HG03280 (cell line): ENCODE data around the gene ZSWIM7.
"Not testable (repeated sequence)": the region's sequence is repeated elsewhere in the genome, so short reads cannot be mapped to it uniquely, and the experiment has no call there.

Experiments used
- ATAC-seq: cut with Tn5 transposase; IDR thresholded peaks from one replicate; pipeline ENCODE4 v1.9.1; 2021; ENCODE audit warnings: mild to moderate bottlenecking, moderate library complexity; ENCODE audit not compliant: unreplicated experiment

The ZSWIM7 gene

DNA sequence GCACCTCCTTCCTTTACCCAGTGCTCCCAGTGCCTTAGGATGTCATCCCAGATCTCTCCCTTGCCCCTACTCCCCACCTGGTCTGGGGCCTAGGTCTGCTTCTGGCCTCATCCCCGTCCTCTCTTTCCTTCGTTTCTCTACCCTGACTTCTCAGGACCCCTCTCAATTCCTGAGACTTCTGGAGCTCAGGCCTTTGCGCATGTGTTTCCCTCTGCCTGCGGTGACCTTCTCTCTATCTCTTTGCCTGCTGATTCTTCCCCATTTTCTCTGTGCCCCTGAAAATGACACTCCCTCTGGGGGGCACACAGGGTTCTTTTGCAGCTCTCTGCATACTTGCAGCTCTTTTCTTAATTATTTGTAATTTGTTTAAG, 41.0 kb downstream of the ZSWIM7 start:
- ATAC-seq: no peak

GRCh38 chr17:15957608-15958307, 41.7 kb downstream of the ZSWIM7 start:
- no peak for ATAC-seq

- ATAC-seq: no peak
Observed at GRCh38 chr17:15957206-15957605, 42.3 kb downstream of the ZSWIM7 start.

DNA sequence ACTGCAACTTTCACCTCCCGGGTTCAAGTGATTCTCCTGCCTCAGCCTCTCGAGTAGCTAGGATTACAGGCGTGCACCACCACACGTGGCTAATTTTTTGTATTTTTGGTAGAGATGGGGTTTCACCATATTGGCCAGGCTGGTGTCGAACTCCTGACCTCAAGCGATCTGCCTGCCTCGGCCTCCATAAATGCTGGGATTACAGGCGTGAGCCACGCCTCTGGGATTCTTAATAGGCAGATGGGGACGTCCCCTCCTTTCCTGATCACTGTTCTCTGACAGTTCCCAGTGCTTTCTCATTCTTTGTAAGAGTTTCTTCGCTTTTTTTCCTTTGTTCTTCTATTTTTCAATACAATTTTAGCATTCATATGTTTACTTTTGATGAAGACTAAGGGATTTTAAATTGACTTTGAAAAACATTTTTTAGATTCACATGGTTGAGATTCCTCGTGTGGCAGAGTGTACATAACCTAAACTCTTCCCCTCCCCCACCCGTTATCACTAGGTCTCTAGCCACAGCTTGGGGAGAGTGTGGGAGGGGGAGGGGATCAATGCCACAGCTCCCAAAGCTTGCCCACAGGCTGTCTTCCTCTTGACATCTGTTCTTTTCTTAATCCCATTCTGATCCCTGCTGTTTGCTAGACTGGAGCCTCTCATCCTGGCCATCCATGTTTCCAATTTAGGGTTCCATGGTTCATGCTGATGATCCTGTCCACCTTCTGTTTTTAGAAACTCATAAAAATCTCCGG, 43.5 kb downstream of the ZSWIM7 start:
- no peak for ATAC-seq

DNA sequence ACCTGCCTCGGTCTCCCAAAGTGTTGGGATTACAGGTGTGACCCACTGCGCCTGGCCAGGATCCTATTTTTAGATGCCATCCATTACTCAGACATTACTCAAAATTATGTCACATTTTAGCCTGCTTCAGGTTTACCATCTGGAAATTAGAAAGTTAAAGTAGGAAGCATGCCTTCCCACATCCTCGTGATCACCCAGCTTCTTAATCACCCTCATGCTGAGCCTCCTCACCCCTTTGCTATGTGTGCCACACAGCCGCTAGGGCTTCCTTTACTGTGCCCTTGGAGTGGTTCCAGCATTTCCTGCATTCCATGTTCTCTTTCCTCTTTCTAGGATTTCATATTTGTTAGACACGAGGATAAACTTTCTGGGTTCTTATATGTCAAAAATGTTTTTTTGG, 45.3 kb downstream of the ZSWIM7 start:
- no peak for ATAC-seq

GRCh38 chr17:15952916-15953790, 46.4 kb downstream of the ZSWIM7 start:
- no peak for ATAC-seq

DNA sequence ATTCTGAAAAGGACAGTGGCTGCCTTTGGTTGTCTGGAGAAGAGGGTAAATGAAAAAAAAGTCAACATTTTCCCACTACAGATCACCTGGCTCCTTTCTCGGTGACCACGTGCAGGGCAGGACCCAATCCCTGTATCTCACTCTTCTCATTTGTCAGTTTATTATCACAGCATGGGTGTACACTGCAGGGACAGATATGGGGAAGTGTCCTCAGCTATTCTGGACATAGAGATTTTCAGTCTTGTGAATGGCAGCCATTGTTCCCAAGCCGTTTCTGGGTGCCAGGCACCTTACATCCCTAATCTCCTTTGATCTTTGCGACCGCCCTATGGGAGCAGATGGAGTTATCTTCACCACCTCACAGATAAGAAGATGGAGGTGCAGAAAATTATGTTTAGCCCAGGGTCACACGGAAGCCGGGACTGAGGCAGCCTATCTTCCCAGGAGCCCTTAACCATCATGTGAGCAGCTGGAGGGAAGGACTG, 47.4 kb downstream of the ZSWIM7 start:
- ATAC-seq: no peak

DNA sequence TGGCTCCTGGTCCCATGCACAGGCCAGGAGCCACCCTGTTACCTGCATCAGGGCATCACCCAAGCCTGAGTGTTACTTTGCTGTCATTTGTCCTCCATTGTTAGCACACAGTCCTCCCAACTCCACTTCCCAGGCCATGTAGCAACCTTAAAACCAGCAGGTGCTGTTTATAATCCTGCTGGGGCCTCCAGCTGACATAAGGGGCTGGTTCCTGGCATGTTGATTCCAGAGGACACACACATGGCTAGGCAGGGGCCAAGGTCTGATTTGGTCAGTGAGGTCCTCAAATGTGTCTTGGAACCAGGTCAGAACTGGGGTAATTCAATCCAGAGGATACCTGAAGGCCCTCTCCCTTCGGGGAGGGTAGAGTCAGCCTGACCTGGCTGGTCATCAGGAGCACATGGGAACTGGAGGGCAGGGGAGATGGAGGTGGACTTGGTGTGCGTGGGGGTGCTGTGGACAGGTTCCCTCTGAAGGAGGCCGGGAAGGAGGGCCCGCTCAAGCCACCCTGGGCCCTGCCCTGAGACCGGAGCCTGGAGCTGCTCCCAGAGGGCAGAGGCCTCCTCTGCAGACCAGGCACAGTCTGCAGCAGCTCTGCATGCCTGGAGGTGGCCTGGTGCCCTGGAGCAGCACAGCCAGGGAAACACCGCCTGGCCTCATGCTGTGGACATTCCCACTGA, 48.0 kb downstream of the ZSWIM7 start:
- no peak for ATAC-seq

DNA sequence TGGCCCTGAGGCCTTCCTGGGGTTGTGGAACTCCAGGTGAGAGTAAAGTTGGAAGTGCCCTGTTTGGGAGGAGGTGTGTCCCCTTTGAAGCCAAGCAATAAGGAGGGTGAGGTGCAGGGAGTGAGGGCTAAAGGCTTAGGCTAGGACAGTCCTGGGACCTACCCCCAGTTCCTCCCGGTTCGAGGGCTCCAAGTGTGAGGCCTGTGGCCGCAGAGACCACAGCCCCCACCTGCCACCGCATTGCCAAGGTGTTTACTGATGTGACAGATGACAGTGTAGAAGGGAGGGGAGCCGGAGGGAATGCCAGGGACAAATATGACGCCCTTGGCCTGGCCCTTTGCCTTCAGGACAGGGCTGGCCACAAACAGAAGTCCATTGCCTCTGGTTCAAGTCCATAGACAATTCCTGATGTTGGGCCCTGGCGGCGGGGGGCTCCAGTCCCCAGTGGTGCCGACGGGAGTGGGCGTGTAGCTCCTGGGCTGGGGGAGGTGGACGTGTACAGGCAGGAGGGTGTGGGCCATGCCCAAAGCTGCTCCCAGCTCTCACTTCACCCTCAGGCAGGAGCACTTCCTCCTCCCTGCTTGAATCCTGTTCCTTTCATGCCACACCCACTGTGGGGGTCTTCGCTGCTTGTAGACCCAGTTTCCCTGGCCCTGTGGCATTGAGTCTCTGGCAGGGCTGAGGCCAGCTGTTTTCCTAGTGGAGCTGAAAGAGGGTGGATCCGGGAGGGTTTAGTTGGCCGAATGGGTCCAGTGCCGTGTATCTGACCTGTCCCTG, 51.3 kb downstream of the ZSWIM7 start:
- no peak for ATAC-seq

- no peak for ATAC-seq
Observed at GRCh38 chr17:15947271-15947670, 52.2 kb downstream of the ZSWIM7 start.

- no peak for ATAC-seq
Observed at GRCh38 chr17:15946611-15947120, 52.8 kb downstream of the ZSWIM7 start.

- ATAC-seq: no peak
Observed at GRCh38 chr17:15945527-15946191, 53.8 kb downstream of the ZSWIM7 start.

DNA sequence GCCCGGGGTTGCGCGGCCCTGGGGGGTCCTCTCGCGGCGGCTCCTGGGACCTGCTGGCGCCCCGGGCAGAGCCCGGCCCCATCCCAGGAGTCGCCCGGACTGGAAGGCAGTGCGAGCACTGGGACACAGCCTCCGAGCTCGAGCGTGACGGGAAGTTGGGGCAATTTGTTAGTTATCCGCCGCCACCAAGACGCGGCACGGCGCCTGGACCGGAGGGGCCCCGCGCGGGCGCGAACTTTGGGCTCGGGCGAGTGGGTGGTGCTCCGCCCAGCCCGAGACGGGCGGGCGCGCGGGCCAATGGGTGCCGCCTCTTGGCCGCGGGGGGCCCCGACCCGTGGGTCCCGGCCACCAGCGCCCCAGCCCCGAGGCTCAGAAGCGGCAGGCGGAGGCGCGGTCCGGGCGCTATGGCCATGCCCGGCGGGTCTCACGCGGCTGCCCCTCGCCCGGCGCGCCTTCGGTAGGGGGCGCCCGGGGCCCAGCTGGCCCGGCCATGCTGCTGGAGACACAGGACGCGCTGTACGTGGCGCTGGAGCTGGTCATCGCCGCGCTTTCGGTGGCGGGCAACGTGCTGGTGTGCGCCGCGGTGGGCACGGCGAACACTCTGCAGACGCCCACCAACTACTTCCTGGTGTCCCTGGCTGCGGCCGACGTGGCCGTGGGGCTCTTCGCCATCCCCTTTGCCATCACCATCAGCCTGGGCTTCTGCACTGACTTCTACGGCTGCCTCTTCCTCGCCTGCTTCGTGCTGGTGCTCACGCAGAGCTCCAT, 54.6 kb downstream of the ZSWIM7 start, which contains the start of gene ADORA2B:
ADORA2B (plus strand) TSS at position 372 of the 768 bp plus-strand sequence; CDS start at position 491, 119 bp downstream.
- no peak for ATAC-seq

DNA sequence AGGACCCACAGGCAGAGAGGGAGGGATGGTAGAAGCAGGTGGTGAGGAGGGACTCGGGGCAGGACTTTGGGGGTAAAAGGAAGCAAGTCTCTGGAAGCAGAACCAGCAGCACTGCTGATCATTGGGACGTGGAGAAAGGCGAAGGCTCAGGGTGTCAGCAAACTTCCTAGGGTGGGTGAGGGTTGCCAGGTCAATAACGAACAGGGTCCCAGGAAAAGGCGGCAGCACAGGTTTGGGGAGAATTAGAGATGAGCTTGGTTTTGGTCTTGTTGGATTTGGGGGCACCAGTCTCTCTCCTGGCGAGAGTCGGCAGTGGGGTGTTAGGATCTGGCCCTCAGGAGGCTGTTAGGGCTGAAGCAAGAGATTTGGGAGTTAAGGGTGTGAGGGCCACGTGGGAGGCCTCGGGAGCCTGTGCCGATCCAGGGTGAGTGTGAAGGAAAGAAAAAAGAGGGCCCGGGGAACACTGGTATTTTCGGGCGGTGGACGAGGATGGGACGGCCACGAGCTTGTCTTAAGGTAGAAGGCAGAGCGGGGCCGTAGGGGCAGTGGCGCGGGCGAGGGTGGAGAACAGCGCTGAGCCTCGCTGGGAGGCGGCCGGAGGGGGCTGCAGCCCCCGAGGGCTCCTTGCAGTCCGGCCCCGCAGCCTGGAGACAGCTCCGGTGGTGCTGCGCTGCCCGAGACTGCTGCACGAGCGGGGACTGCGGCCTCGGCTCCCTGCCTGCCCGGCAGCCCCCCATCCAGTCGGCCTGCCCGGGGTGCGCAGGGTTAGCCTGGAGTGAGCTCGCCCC, 55.3 kb downstream of the ZSWIM7 start:
- no peak for ATAC-seq

GRCh38 chr17:15942207-15942833, 57.2 kb downstream of the ZSWIM7 start:
- no peak for ATAC-seq

DNA sequence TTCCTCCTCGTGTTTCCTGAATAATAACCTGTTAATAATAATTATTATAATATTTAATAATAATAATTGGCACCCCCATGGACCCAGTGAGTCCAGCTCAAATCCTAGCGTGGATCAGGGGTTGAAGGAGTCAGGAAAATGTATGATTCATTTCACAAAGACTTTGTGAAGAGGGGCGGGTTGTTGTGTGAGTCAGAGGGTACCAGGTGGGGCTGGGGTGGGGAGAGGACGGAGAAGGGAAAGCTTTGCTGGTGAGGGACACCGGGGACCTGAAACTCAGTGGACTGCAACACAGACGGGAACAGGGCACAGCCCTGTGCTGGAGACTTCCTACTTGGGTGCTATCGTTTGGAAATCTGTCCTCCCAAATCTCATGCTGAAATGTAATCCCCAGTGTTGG, 57.7 kb downstream of the ZSWIM7 start:
- no peak for ATAC-seq

DNA sequence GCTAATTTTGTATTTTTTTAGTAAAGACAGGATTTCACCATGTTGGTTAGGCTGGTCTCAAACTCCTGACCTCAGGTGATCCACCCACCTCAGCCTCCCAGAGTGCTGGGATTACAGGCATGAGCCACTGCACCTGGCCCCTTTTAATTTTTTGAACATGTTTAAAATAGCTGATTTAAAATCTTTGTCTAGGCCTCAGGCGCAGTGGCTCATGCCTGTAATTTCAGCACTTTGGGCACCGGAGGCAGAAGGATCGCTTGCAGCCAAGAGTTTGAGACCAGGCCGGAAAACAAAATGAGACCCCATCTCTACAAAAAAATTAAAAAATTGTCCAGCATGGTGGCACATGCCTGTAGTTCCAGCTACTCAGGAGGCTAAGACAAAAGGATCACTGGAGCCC, 63.0 kb downstream of the ZSWIM7 start:
- not testable (repeated sequence) for ATAC-seq
